ENCODE results near the gene MRPS27.
A peak's percentile ranks its signal among the peaks of the same experiment; 100 is the strongest.

The MRPS27 gene

DNA sequence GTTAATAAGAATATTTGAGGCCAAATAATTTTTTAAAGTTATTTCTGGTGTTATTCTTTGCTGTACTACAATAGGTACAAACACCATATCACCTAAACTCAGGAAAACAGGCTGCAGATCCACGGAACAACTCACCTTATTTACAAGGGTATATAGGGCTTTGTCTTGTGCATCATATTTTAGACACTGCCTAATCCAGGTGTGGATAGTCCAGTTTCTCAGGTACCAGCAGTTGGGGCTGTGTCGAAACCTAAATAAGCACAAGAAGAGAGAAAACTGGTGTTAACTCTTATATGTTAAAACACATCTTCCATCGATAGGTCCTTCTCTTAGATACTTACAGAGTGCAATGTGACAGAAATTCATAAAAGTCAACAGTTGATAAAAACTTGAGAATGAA is 82.2 kb downstream of the MRPS27 start:
- Mint-ChIP-seq H3K27me3 (ENCODE audit: low read depth, poor library complexity) (no peaks in the 10 kb centered on the region), H3K27ac (peak overlapping the region; percentile 91), H3K4me3 (no peak overlapping the region), H3K4me1 (peaks cover 78% of the 10 kb centered on the region), H3K36me3 (ENCODE audit: low read depth) (peaks cover 16% of the 10 kb centered on the region), H3K9me3 (no peaks in the 10 kb centered on the region)
- DNase-seq = no peak
- TF ChIP-seq, protein P1, sequence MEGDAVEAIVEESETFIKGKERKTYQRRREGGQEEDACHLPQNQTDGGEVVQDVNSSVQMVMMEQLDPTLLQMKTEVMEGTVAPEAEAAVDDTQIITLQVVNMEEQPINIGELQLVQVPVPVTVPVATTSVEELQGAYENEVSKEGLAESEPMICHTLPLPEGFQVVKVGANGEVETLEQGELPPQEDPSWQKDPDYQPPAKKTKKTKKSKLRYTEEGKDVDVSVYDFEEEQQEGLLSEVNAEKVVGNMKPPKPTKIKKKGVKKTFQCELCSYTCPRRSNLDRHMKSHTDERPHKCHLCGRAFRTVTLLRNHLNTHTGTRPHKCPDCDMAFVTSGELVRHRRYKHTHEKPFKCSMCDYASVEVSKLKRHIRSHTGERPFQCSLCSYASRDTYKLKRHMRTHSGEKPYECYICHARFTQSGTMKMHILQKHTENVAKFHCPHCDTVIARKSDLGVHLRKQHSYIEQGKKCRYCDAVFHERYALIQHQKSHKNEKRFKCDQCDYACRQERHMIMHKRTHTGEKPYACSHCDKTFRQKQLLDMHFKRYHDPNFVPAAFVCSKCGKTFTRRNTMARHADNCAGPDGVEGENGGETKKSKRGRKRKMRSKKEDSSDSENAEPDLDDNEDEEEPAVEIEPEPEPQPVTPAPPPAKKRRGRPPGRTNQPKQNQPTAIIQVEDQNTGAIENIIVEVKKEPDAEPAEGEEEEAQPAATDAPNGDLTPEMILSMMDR (IDR thresholded peaks at IDR 0.05) = no peak

- H3K27ac Mint-ChIP-seq = peak overlapping the region; percentile 75
- H3K9me3 Mint-ChIP-seq = no peaks in the 10 kb centered on the region
- H3K4me1 Mint-ChIP-seq = peaks cover 78% of the 10 kb centered on the region
- H3K36me3 Mint-ChIP-seq (ENCODE audit: low read depth) = peaks cover 18% of the 10 kb centered on the region
- DNase-seq = no peak
- no peaks in the 10 kb centered on the region for H3K27me3 Mint-ChIP-seq (ENCODE audit: low read depth, poor library complexity)
- TF ChIP-seq, protein P1 (IDR thresholded peaks at IDR 0.05) = no peak
- H3K4me3 Mint-ChIP-seq = no peak overlapping the region
These were observed 82.6 kb downstream of the MRPS27 start for GRCh38 chr5:72237415-72237814.

DNA sequence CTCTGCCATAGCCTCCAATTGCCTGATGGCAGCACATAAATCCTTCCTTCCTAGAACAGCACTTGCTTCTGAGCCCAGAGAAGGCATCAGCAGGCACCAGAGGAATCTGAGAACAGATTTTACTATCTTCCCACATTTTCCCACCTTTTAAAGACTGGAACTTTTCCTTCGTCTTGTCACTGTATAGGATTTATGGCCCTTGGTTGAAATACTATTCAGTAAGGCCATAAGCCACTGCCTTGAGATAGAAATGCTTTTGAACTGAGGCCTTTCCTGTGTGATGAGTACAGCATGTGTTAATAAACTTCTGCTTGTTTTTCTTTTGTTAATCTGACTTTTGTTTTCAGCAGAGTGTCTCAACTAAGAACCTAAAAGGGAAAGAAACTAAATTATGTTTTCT is 84.3 kb downstream of the MRPS27 start:
- Mint-ChIP-seq H3K9me3 (no peaks in the 10 kb centered on the region), H3K4me3 (peak overlapping the region; percentile 28), H3K27me3 (ENCODE audit: low read depth, poor library complexity) (no peaks in the 10 kb centered on the region), H3K27ac (peak overlapping the region; percentile 98), H3K4me1 (peaks cover 73% of the 10 kb centered on the region), H3K36me3 (ENCODE audit: low read depth) (peaks cover 29% of the 10 kb centered on the region)
- DNase-seq = peak; percentile 14
- TF ChIP-seq, protein P1 (IDR thresholded peaks at IDR 0.05) = no peak

DNA sequence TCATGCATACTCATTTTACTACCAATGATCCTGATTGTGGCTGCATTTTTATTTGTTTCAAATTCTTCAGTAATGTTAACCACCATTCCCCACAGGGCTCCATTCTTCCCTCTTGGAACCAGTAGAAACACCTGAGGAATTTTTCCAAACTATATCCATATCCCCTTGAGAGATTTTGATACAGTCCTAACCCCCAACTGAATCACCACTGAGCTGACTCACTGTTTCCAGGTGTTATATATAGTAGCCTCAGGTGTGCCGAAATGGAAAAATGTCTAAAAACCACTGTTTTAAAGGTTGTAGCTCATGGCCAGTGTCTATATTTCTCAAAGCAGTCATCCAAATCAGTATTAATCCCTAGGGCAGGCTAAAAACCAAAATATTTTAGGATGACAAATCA is 85.2 kb downstream of the MRPS27 start:
- no peaks in the 10 kb centered on the region for H3K9me3 Mint-ChIP-seq
- peaks cover 36% of the 10 kb centered on the region for H3K36me3 Mint-ChIP-seq (ENCODE audit: low read depth)
- TF ChIP-seq, protein P1 (IDR thresholded peaks at IDR 0.05) = no peak
- H3K27me3 Mint-ChIP-seq (ENCODE audit: low read depth, poor library complexity) = no peaks in the 10 kb centered on the region
- DNase-seq = no peak
- H3K4me1 Mint-ChIP-seq = peaks cover 80% of the 10 kb centered on the region
- peak overlapping the region; percentile 14 for H3K27ac Mint-ChIP-seq
- no peak overlapping the region for H3K4me3 Mint-ChIP-seq

- peak overlapping the region; percentile 18 for H3K27ac Mint-ChIP-seq
- peaks cover 36% of the 10 kb centered on the region for H3K36me3 Mint-ChIP-seq (ENCODE audit: low read depth)
- DNase-seq = no peak
- no peaks in the 10 kb centered on the region for H3K9me3 Mint-ChIP-seq
- no peaks in the 10 kb centered on the region for H3K27me3 Mint-ChIP-seq (ENCODE audit: low read depth, poor library complexity)
- peaks cover 82% of the 10 kb centered on the region for H3K4me1 Mint-ChIP-seq
- TF ChIP-seq, protein P1 (IDR thresholded peaks at IDR 0.05) = no peak
- H3K4me3 Mint-ChIP-seq = no peak overlapping the region
These were observed 85.8 kb downstream of the MRPS27 start for GRCh38 chr5:72234265-72234700.

- no peak for DNase-seq
- Mint-ChIP-seq H3K36me3 (ENCODE audit: low read depth) (peaks cover 36% of the 10 kb centered on the region), H3K4me1 (peaks cover 82% of the 10 kb centered on the region), H3K9me3 (no peaks in the 10 kb centered on the region), H3K27me3 (ENCODE audit: low read depth, poor library complexity) (no peaks in the 10 kb centered on the region), H3K4me3 (no peak overlapping the region), H3K27ac (no peak overlapping the region)
- TF ChIP-seq, protein P1 (IDR thresholded peaks at IDR 0.05) = no peak
These were observed 86.2 kb downstream of the MRPS27 start for GRCh38 chr5:72233835-72234234.

Data from nephron progenitor cell (in vitro differentiated cells).